Omental fat pad (tissue), 4 donors: ENCODE measurements around the gene LHX3. TPM values are rescaled to one million over a fixed set of nuclear protein-coding genes. Genes with fewer than 3 reads are reported as not detected.
"Not testable (repeated sequence)": the region's sequence is repeated elsewhere in the genome, so short reads cannot be mapped to it uniquely, and the experiment has no call there.

Experiments
- ATAC-seq: fragments of 150-250 bp; one replicate; pipeline ENCODE4 v1.9.1; 2016; ENCODE audit warnings: mild to moderate bottlenecking, moderate library complexity; ENCODE audit not compliant: low FRiP score
- DNase-seq: peaks from one replicate; pipeline ENCODE4 v3.0.0-alpha.2; 2019; ENCODE audit warnings: low spot score
- total RNA-seq, 4 donors: library from RNA; depleted of rRNA; stranded (reverse); fragments of >200 nt; gene quantifications; one replicate each; pipeline ENCODE4 v1.1.0, GENCODE V29; 2016
- TF ChIP-seq, protein P1 (sequence below), 3 donors: fragments of 450-650 bp; IDR thresholded peaks; one replicate each; pipeline ENCODE4 v1.5.1; 2016 to 2017; ENCODE audit warnings: antibody characterized with exemption in 3 of 3, mild to moderate bottlenecking in 3 of 3, moderate library complexity in 2 of 3

LHX3 gene
- total RNA-seq, 4 donors from 2014 or later: not detected

DNA sequence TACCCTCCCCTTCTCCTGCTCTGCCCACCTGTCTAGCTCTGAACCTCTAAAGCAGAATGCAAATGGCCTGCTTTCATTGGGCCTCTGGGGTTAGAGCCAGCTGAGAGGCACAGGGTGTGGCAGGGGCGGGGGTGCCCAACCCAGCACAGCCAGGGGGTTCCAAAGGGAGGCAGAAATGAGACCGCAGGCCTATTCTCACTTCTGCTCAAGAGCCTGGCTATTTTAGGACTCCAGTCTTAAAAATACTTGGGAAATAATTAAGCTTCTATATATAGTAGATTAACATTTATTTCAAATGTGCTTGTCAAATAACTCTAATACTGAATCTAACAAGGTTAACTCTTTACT, 35.0 kb upstream of the LHX3 start:
- no peak for ATAC-seq
- TF ChIP-seq, protein P1, sequence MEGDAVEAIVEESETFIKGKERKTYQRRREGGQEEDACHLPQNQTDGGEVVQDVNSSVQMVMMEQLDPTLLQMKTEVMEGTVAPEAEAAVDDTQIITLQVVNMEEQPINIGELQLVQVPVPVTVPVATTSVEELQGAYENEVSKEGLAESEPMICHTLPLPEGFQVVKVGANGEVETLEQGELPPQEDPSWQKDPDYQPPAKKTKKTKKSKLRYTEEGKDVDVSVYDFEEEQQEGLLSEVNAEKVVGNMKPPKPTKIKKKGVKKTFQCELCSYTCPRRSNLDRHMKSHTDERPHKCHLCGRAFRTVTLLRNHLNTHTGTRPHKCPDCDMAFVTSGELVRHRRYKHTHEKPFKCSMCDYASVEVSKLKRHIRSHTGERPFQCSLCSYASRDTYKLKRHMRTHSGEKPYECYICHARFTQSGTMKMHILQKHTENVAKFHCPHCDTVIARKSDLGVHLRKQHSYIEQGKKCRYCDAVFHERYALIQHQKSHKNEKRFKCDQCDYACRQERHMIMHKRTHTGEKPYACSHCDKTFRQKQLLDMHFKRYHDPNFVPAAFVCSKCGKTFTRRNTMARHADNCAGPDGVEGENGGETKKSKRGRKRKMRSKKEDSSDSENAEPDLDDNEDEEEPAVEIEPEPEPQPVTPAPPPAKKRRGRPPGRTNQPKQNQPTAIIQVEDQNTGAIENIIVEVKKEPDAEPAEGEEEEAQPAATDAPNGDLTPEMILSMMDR (IDR thresholded peaks at IDR 0.05): no peak
- DNase-seq: no peak

DNA sequence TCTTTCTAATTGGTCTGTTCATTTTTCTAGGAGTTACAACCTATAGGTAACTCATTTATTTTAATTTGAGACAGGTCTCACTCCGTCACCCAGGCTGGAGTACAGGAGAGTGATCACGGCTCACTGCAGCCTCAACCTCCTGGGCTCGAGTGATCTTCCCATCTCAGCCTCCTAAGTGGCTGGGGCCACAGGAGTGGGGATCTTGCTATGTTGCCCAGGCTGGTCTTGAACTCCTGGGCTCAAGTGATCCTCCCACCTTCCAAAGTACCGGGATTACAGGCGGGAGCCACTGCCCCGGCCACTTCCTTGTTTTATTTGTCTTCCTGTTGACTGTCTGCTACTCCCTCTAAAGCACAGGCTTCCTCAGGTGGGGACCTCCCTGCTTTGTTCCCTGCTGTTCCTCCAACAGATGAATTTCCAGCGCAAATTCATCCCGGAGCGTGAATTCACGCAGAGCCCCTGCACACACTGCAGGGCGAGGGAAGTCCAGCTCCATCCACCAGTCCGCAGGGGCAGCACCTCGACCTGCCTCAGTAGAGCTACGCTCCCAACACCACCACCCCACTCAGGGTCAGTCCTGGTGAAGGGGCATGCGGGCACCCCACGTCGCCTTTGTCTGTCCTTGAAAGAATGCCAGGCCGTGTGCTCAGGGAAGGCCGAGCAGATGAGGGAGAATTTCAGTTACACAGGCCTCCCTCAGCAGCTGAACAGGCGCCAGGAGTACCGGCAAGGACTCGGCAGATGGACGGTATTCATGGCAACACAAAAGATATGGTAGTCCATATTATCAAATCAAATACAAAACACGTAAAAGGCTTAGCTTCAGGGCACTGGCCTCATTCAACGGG, 34.4 kb upstream of the LHX3 start:
- DNase-seq (no peak), ATAC-seq (no peak)
- TF ChIP-seq, protein P1 (IDR thresholded peaks at IDR 0.05): no peak

DNA sequence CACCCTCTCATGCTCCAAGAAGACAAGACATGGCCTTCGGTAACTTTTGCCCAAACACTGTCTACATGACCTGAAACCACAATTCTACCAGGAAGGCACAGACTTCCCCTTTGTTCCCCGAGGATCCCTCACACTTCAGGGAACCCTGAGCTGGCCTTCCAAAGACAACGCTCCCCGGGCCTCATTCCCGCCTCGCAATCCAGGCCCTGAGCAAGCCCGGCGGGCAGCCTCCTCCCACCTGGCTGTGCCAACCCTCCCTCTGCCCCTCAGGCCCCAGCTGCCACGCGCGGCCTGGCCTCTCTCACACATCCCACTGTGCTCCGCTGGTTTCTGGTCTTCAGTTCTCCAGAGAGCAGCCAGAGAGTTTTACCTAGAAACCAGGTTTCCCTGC, 33.4 kb upstream of the LHX3 start:
- no peak for ATAC-seq
- no peak for DNase-seq
- TF ChIP-seq, protein P1 (IDR thresholded peaks at IDR 0.05): no peak

DNA sequence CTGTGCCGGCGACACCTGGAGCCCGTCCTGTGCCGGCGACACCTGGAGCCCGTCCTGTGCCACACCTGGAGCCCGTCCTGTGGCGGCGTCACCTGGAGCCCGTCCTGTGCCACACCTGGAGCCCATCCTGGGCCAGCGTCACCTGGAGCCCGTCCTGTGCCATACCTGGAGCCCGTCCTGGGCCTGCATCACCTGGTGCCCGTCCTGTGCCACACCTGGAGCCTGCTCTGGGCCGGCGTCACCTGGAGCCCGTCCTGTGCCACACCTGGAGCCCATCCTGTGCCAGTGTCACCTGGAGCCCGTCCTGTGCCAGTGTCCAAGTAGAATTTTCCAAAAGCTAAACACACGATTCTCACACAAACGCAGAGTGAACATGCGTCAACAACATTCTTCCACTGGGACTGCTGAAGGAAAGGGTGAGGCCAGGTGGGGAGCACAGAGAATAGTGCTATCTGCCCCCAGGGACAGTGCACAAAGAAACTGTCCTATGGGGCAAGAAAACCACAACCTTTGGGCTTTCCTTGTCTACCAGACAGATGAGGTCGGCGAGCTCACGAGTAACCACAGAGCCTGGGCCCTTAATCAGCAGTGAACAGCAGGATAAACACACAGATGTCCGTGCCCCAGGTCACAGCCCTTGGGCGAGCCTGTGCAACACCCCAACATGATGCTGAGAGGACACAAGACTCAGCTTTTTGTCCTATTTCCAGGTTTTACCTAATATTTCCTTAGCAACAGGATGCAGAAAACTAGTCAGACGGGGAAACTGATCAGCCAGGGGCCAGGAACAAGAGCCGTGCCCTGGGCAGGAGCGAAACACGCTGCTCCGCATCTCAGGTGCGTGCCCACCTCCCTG, 32.8 kb upstream of the LHX3 start:
- TF ChIP-seq, protein P1 (IDR thresholded peaks at IDR 0.05): no peak
- no peak for ATAC-seq
- no peak for DNase-seq

DNA sequence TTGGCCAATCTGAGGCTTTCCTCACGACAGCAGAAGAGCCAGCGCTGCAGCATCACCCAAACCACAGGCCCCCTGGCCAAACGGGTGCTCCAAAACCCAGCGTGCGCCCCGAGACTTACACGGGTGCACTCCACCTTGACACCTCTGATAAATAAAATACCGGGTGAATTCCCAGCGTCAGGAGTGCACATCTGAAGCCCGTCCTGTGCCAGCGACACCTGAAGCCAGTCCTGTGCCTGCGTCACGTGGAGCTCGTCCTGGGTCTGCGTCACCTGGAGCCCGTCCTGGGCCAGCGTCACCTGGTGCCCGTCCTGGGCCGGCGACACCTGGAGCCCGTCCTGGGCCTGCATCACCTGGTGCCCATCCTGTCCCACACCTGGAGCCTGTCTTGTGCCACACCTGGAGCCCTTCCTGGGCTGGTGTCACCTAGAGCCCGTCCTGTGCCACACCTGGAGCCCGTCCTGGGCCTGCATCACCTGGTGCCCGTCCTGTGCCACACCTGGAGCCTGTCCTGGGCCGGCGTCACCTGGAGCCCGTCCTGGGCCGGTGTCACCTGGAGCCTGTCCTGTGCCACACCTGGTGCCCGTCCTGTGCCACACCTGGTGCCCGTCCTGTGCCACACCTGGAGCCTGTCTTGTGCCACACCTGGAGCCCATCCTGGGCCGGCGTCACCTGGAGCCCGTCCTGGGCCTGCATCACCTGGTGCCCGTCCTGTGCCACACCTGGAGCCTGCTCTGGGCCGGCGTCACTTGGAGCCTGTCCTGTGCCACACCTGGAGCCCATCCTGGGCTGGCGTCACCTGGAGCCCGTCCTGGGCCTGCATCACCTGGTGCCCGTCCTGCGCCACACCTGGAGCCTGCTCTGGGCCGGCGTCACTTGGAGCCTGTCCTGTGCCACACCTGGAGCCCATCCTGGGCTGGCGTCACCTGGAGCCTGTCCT, 31.8 kb upstream of the LHX3 start:
- not testable (repeated sequence) for DNase-seq, ATAC-seq

DNA sequence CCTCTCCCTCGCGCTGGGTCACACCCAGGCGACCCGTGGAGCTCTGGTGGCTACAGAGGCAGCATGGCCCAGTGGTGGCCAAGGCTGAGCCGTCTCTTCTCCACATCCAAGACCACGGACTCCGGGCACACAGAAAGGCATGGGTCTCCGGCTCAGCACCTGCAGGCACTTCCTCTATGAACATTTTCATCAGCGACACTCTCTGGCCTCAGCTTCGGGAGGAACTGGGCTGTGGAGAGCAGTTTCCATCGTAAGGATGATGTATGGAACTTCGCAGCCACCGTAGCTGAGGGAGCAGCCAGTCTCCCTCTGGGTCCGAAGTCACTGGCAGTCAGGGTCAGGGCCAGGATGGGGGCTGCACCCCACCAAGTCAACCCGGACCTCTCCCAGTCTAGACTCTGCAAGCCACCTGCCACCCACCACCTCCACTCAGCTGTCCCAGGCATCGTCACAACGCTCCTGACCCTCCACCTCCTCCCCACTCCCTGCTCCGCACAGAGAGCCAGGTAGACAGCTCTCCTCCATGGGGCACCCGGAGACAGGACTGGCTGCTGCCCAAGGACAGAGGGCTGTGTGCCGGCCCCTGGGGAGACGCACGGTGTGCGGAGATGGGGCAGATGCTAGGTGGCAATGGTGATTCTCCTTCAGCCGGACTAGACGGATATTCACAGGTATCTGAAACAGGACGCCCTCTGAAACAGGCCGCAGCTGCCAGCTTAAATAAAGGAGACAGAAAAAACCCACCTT, 31.0 kb upstream of the LHX3 start:
- DNase-seq: no peak
- ATAC-seq: no peak
- TF ChIP-seq, protein P1 (IDR thresholded peaks at IDR 0.05): no peak
